Spleen (tissue), 11 donors: ENCODE results near the gene MIR17HG. TPM values are rescaled to one million over a fixed set of nuclear protein-coding genes. Genes with fewer than 3 reads are reported as not detected.
A peak's percentile ranks its signal among the peaks of the same experiment; 100 is the strongest.

Experiments
- DNase-seq: peaks from one replicate; pipeline ENCODE4 v3.0.0-alpha.2; 2020
- H3K27ac ChIP-seq, 8 donors: fragments of 200-600 bp; sonication (generic) in 7 of 8; 1 replicate in 4 of 8; 2 replicates in 4 of 8; pipeline versions ENCODE4 v1.5.0 to v1.8.0; 2016 to 2021; ENCODE audit warnings: inconsistent platforms in 4 of 8, mild to moderate bottlenecking in 4 of 8, moderate library complexity in 1 of 8
- H3K27me3 ChIP-seq, 7 donors: fragments of 200-600 bp; sonication (generic) in 6 of 7; replicated peaks in 1 of 7; 1 replicate in 4 of 7; 2 replicates in 3 of 7; pipeline versions ENCODE4 v1.5.0 to v1.8.0; 2016 to 2021; ENCODE audit warnings: inconsistent platforms in 3 of 7, mild to moderate bottlenecking in 1 of 7
- H3K36me3 ChIP-seq, 6 donors: fragments of 200-600 bp; sonication (generic) in 5 of 6; 1 replicate in 4 of 6; 2 replicates in 2 of 6; pipeline versions ENCODE4 v1.5.0 to v1.8.0; 2016 to 2021; ENCODE audit warnings: inconsistent platforms in 2 of 6
- H3K4me1 ChIP-seq, 6 donors: fragments of 200-600 bp; sonication (generic) in 5 of 6; 1 replicate in 3 of 6; 2 replicates in 3 of 6; pipeline versions ENCODE4 v1.5.0 to v1.8.0; 2016 to 2021; ENCODE audit warnings: inconsistent platforms in 3 of 6
- H3K4me3 ChIP-seq, 8 donors: fragments of 200-600 bp; sonication (generic) in 7 of 8; 1 replicate in 4 of 8; 2 replicates in 4 of 8; pipeline versions ENCODE4 v1.5.0 to v1.8.0; 2016 to 2021; ENCODE audit warnings: inconsistent platforms in 4 of 8, mild to moderate bottlenecking in 4 of 8, moderate library complexity in 2 of 8
- H3K9me3 ChIP-seq, 8 donors: fragments of 200-600 bp; sonication (generic) in 7 of 8; 1 replicate in 4 of 8; 2 replicates in 4 of 8; pipeline versions ENCODE4 v1.5.0 to v1.8.0; 2016 to 2021; ENCODE audit warnings: inconsistent platforms in 4 of 8
- POLR2A ChIP-seq, 3 donors: fragments of 450-650 bp; IDR thresholded peaks; one replicate each; pipeline ENCODE4 v1.5.1; 2017; ENCODE audit warnings: antibody characterized with exemption in 3 of 3, mild to moderate bottlenecking in 1 of 3
- POLR2AphosphoS5 ChIP-seq, 3 donors: sonication (generic); formaldehyde crosslinking; IDR thresholded peaks; one replicate each; pipeline ENCODE4 v1.5.1; 2017; ENCODE audit warnings: antibody characterized with exemption in 3 of 3
- WGBS, 5 donors: extraction: QIAGEN DNeasy Blood & Tissue Kit in 3 of 5; methylation state at CpG; one replicate each; pipeline versions ENCODE4 v1.1.5 to v1.1.7; 2013 to 2018; 5-methylcytosine and 5-hydroxymethylcytosine counted together
- intact Hi-C: fragments of 100-400 bp; cut with DNase I; formaldehyde crosslinking; loops from one replicate; pipeline ENCODE4 v1.15.0; 2023; ENCODE audit warnings: low total_unique reads
- polyA plus RNA-seq, 3 donors: library from polyadenylated mRNA; stranded (reverse); fragments of 200-250 nt; gene quantifications; one replicate each; pipeline ENCODE4 v1.2.1, GENCODE V29; 2013
- total RNA-seq, 7 donors: library from RNA; depleted of rRNA in 3 of 7; stranded (reverse); fragments of >200 nt in 3 of 7; fragmentation: NEBNext Ultra II Directional in 4 of 7; extraction: Animal tissue kit (Norgen Biotek cat#: 25700) in 4 of 7; gene quantifications; one replicate each; pipeline versions ENCODE4 v1.1.0 to v1.2.1, GENCODE V29; 2016 to 2021
- TF ChIP-seq, protein P1 (sequence below), 11 experiments: fragments of 200-600 bp in 7 of 11; fragments of 450-650 bp in 4 of 11; sonication (generic) in 4 of 11; IDR thresholded peaks in 8 of 11; conservative IDR thresholded peaks in 3 of 11; 1 replicate in 7 of 11; 2 replicates in 4 of 11; pipeline versions ENCODE4 v1.4.0 to v1.8.0; 2016 to 2021; ENCODE audit warnings: antibody characterized with exemption in 11 of 11, inconsistent platforms in 4 of 11, mild to moderate bottlenecking in 1 of 11
- donor health status: healthy with polysubstance abuse.
- donor health status: DM: no; HTN: no; CAD: no; lungs with moderate emphysema.
- donor health status: DM: no; HTN: no; CAD: no.
- donor health status: Bipolar disorder and iron deficiency.
- donor health status: healthy.
- donor health status: DM: no; HTN: no; CAD: no.
- donor health status: DM: yes; HTN: yes; CAD: no.

MIR17HG gene
- total and polyA plus RNA-seq, 10 donors = 3.7 to 15.0 (median 6.6) TPM

- DNase-seq = no peak
- Histone ChIP-seq H3K4me1 (peaks cover 0 to 6% (median 0%) of the 10 kb centered on the region in 6 donors), H3K27me3 (no peaks in the 10 kb centered on the region), H3K4me3 (no peak overlapping the region), H3K9me3 (no peaks in the 10 kb centered on the region), H3K36me3 (no peaks in the 10 kb centered on the region), H3K27ac (no peak overlapping the region)
- 79 to 88% (median 85%) methylated on average over 4 of the region's 4 CpGs for WGBS, 5 donors
- no peak for TF ChIP-seq POLR2AphosphoS5 (IDR thresholded peaks at IDR 0.05)
- TF ChIP-seq, protein P1, sequence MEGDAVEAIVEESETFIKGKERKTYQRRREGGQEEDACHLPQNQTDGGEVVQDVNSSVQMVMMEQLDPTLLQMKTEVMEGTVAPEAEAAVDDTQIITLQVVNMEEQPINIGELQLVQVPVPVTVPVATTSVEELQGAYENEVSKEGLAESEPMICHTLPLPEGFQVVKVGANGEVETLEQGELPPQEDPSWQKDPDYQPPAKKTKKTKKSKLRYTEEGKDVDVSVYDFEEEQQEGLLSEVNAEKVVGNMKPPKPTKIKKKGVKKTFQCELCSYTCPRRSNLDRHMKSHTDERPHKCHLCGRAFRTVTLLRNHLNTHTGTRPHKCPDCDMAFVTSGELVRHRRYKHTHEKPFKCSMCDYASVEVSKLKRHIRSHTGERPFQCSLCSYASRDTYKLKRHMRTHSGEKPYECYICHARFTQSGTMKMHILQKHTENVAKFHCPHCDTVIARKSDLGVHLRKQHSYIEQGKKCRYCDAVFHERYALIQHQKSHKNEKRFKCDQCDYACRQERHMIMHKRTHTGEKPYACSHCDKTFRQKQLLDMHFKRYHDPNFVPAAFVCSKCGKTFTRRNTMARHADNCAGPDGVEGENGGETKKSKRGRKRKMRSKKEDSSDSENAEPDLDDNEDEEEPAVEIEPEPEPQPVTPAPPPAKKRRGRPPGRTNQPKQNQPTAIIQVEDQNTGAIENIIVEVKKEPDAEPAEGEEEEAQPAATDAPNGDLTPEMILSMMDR (IDR thresholded peaks at IDR 0.05 in 8 of 11, conservative IDR thresholded peaks at IDR 0.05 in 3 of 11) = peak in 7 of 11 experiments; percentile 11 to 51 (median 30)
- intact Hi-C loops = no loop called here
Measured at GRCh38 chr13:91375116-91375729, 27.7 kb downstream of the MIR17HG start.

- H3K27me3 ChIP-seq = peaks cover 0 to 3% (median 0%) of the 10 kb centered on the region in 7 donors
- TF ChIP-seq, protein P1 (IDR thresholded peaks at IDR 0.05 in 8 of 11, conservative IDR thresholded peaks at IDR 0.05 in 3 of 11) = no peak
- TF ChIP-seq POLR2A (IDR thresholded peaks at IDR 0.05) = no peak
- TF ChIP-seq POLR2AphosphoS5 (IDR thresholded peaks at IDR 0.05) = no peak
- H3K9me3 ChIP-seq = no peaks in the 10 kb centered on the region
- intact Hi-C loops = no loop called here
- H3K27ac ChIP-seq = no peak overlapping the region
- no peaks in the 10 kb centered on the region for H3K36me3 ChIP-seq
- H3K4me1 ChIP-seq = no peaks in the 10 kb centered on the region
- DNase-seq = no peak
- H3K4me3 ChIP-seq = no peak overlapping the region
Measured at GRCh38 chr13:91381371-91381770, 33.9 kb downstream of the MIR17HG start.

- no peak for DNase-seq
- intact Hi-C loops = no loop called here
- Histone ChIP-seq H3K9me3 (no peaks in the 10 kb centered on the region), H3K27me3 (peaks cover 0 to 18% (median 0%) of the 10 kb centered on the region in 7 donors), H3K4me1 (no peaks in the 10 kb centered on the region), H3K27ac (no peak overlapping the region), H3K36me3 (no peaks in the 10 kb centered on the region), H3K4me3 (no peak overlapping the region)
- 69 to 75% (median 72%) methylated on average over 4 of the region's 4 CpGs for WGBS, 5 donors
- TF ChIP-seq, protein P1 (IDR thresholded peaks at IDR 0.05 in 8 of 11, conservative IDR thresholded peaks at IDR 0.05 in 3 of 11) = no peak
- TF ChIP-seq POLR2A (IDR thresholded peaks at IDR 0.05) (no peak), POLR2AphosphoS5 (IDR thresholded peaks at IDR 0.05) (no peak)
Measured at GRCh38 chr13:91383836-91384235, 36.3 kb downstream of the MIR17HG start.

- TF ChIP-seq POLR2A (IDR thresholded peaks at IDR 0.05) (no peak), POLR2AphosphoS5 (IDR thresholded peaks at IDR 0.05) (no peak)
- TF ChIP-seq, protein P1 (IDR thresholded peaks at IDR 0.05 in 8 of 11, conservative IDR thresholded peaks at IDR 0.05 in 3 of 11) = no peak
- no peaks in the 10 kb centered on the region for H3K9me3 ChIP-seq
- no peak for DNase-seq
- 75 to 89% (median 88%) methylated on average over 2 of the region's 2 CpGs for WGBS, 5 donors
- no peak overlapping the region for H3K4me3 ChIP-seq
- intact Hi-C loops = no loop called here
- H3K27ac ChIP-seq = no peak overlapping the region
- no peaks in the 10 kb centered on the region for H3K4me1 ChIP-seq
- peaks cover 0 to 20% (median 0%) of the 10 kb centered on the region in 7 donors for H3K27me3 ChIP-seq
- no peaks in the 10 kb centered on the region for H3K36me3 ChIP-seq
Measured at GRCh38 chr13:91384896-91385295, 37.4 kb downstream of the MIR17HG start.
